H1 (cell line): ENCODE measurements around the gene CAPN1. TPM values are rescaled to one million over a fixed set of nuclear protein-coding genes. Genes with fewer than 3 reads are reported as not detected.

Experiments
- CTCF ChIA-PET: fragments of 300-600 bp; sonication (Branson Sonifier 250); formaldehyde crosslinking; loops from one replicate; lab custom pipeline; 2021; ENCODE audit not compliant: partially characterized antibody; lab: Charles Lee
- POLR2A ChIA-PET: fragments of 300-600 bp; sonication (Branson Sonifier 250); formaldehyde crosslinking; loops from one replicate; lab custom pipeline; 2021; ENCODE audit warnings: inconsistent platforms; ENCODE audit not compliant: partially characterized antibody; lab: Charles Lee
- DNase-seq, 2 experiments: peaks; one replicate each; pipeline versions ENCODE4 v3.0.0 to v3.0.0-alpha.2; 2010 to 2022; ENCODE audit warnings: low spot score in 2 of 2, low read depth in 1 of 2, mixed read lengths in 1 of 2
- FAIRE-seq: peaks from 2 replicates; lab custom pipeline; 2011; peaks lifted over from hg19 to GRCh38; lab: Jason Lieb, UNC
- H2AFZ ChIP-seq: 2 replicates; pipeline ENCODE4 v1.8.1; 2012; ENCODE audit warnings: low read length, inconsistent platforms
- H2AK5ac ChIP-seq: 2 replicates; pipeline ENCODE4 v1.6.1; 2013; ENCODE audit warnings: low read depth, low read length
- H2BK120ac ChIP-seq: replicated peaks from 2 replicates; pipeline ENCODE3; 2013; ENCODE audit warnings: low read depth, low read length, inconsistent platforms
- H2BK12ac ChIP-seq: 2 replicates; pipeline ENCODE4 v1.6.1; 2013; ENCODE audit warnings: low read depth, low read length
- H2BK15ac ChIP-seq: 2 replicates; pipeline ENCODE4 v1.6.1; 2013; ENCODE audit warnings: low read length
- H2BK20ac ChIP-seq: 2 replicates; pipeline ENCODE4 v1.6.1; 2013; ENCODE audit warnings: low read length
- H2BK5ac ChIP-seq: 2 replicates; pipeline ENCODE4 v1.6.1; 2013; ENCODE audit warnings: low read depth, low read length
- H3K14ac ChIP-seq: 2 replicates; pipeline ENCODE4 v1.6.1; 2013; ENCODE audit warnings: inconsistent platforms; ENCODE audit not compliant: insufficient read length
- H3K18ac ChIP-seq: 2 replicates; pipeline ENCODE4 v1.6.1; 2013; ENCODE audit warnings: low read length; ENCODE audit errors: extremely low read depth
- H3K23ac ChIP-seq: 2 replicates; pipeline ENCODE4 v1.6.1; 2013; ENCODE audit warnings: inconsistent platforms; ENCODE audit not compliant: insufficient read length
- H3K23me2 ChIP-seq: 2 replicates; pipeline ENCODE4 v1.6.1; 2013; ENCODE audit warnings: low read depth, low read length
- H3K27ac ChIP-seq: 2 replicates; pipeline ENCODE4 v1.6.1; 2011; ENCODE audit warnings: low read depth, low read length, inconsistent platforms
- H3K27me3 ChIP-seq, 4 experiments: replicated peaks in 1 of 4; 1 replicate in 1 of 4; 2 replicates in 3 of 4; pipeline versions ENCODE4 v1.6.1 to v1.8.1; 2011 to 2013; ENCODE audit warnings: low read length in 3 of 4, mild to moderate bottlenecking in 3 of 4, inconsistent platforms in 2 of 4, mixed read lengths in 2 of 4, moderate library complexity in 1 of 4; ENCODE audit not compliant: control insufficient read depth in 3 of 4, insufficient read depth in 3 of 4; ENCODE audit errors: extremely low read depth in 1 of 4
- H3K36me3 ChIP-seq, 4 experiments: 2 replicates each; pipeline versions ENCODE4 v1.6.1 to v1.8.1; 2011 to 2013; ENCODE audit warnings: mild to moderate bottlenecking in 4 of 4, low read length in 3 of 4, moderate library complexity in 2 of 4, control low read depth in 1 of 4, inconsistent platforms in 1 of 4; ENCODE audit not compliant: insufficient read depth in 4 of 4, control insufficient read depth in 2 of 4
- H3K4ac ChIP-seq: replicated peaks from 2 replicates; pipeline ENCODE3; 2013; ENCODE audit warnings: low read length, low read depth, mixed read lengths, inconsistent platforms; ENCODE audit not compliant: insufficient read length
- H3K4me1 ChIP-seq, 4 experiments: replicated peaks in 1 of 4; 1 replicate in 1 of 4; 2 replicates in 3 of 4; pipeline versions ENCODE4 v1.6.1 to v1.8.1; 2011 to 2013; ENCODE audit warnings: low read length in 3 of 4, inconsistent platforms in 2 of 4, mixed read lengths in 1 of 4; ENCODE audit not compliant: insufficient read depth in 4 of 4, control insufficient read depth in 3 of 4
- H3K4me2 ChIP-seq, 2 experiments: 2 replicates each; pipeline versions ENCODE4 v1.6.1 to v1.8.1; 2011 to 2013; ENCODE audit warnings: low read depth in 2 of 2, low read length in 2 of 2, control low read depth in 1 of 2, inconsistent platforms in 1 of 2, mild to moderate bottlenecking in 1 of 2; ENCODE audit not compliant: insufficient read depth in 1 of 2
- H3K4me3 ChIP-seq, 4 experiments: fragments of 200-600, 300-600 bp in 1 of 4; sonication (generic), shearing (Covaris generic), sonication (Bioruptor Twin) in 1 of 4; 2 replicates each; pipeline versions ENCODE4 v1.5.1 to v1.8.1; 2011 to 2016; ENCODE audit warnings: low read length in 4 of 4, low read depth in 3 of 4, control low read depth in 2 of 4, inconsistent platforms in 2 of 4, mild to moderate bottlenecking in 2 of 4, mixed read lengths in 1 of 4, moderate library complexity in 1 of 4; ENCODE audit not compliant: insufficient read depth in 2 of 4; ENCODE audit errors: extremely low read depth in 1 of 4
- H3K56ac ChIP-seq: replicated peaks from 2 replicates; pipeline ENCODE3; 2013; ENCODE audit warnings: low read depth, mild to moderate bottlenecking, mixed read lengths, low read length, inconsistent platforms; ENCODE audit not compliant: insufficient read length
- H3K79me1 ChIP-seq: 2 replicates; pipeline ENCODE4 v1.6.1; 2013; ENCODE audit warnings: low read depth, low read length, control low read depth
- H3K79me2 ChIP-seq, 2 experiments: 2 replicates each; pipeline versions ENCODE4 v1.6.1 to v1.8.1; 2012 to 2013; ENCODE audit warnings: low read length in 2 of 2, mild to moderate bottlenecking in 2 of 2, inconsistent platforms in 1 of 2; ENCODE audit not compliant: insufficient read depth in 2 of 2, control insufficient read depth in 1 of 2
- H3K9ac ChIP-seq, 4 experiments: replicated peaks in 1 of 4; 1 replicate in 1 of 4; 2 replicates in 3 of 4; pipeline versions ENCODE4 v1.6.1 to v1.8.1; 2011 to 2013; ENCODE audit warnings: low read depth in 3 of 4, low read length in 3 of 4, control low read depth in 2 of 4, mild to moderate bottlenecking in 2 of 4, moderate library complexity in 2 of 4, inconsistent platforms in 1 of 4; ENCODE audit errors: extremely low read depth in 1 of 4
- H3K9me3 ChIP-seq, 2 experiments: 2 replicates each; pipeline versions ENCODE4 v1.6.1 to v1.8.1; 2012 to 2013; ENCODE audit warnings: mild to moderate bottlenecking in 2 of 2, moderate library complexity in 2 of 2, control low read depth in 1 of 2, inconsistent platforms in 1 of 2, low read depth in 1 of 2, low read length in 1 of 2, mixed read lengths in 1 of 2; ENCODE audit not compliant: insufficient read depth in 2 of 2
- H4K20me1 ChIP-seq, 2 experiments: replicated peaks in 1 of 2; 2 replicates each; pipeline versions ENCODE3 to v1.8.1; 2011 to 2013; ENCODE audit warnings: inconsistent platforms in 2 of 2, low read length in 2 of 2, mild to moderate bottlenecking in 1 of 2; ENCODE audit not compliant: insufficient read depth in 2 of 2, control insufficient read depth in 1 of 2
- H4K5ac ChIP-seq: 2 replicates; pipeline ENCODE4 v1.6.1; 2013; ENCODE audit warnings: low read length, low read depth, mixed read lengths, inconsistent platforms; ENCODE audit not compliant: insufficient read length
- H4K8ac ChIP-seq: 2 replicates; pipeline ENCODE4 v1.8.0; 2013; ENCODE audit warnings: mild to moderate bottlenecking, moderate library complexity, low read length, inconsistent platforms; ENCODE audit not compliant: insufficient read depth; ENCODE audit errors: extremely low read depth
- H4K91ac ChIP-seq: replicated peaks from 2 replicates; pipeline ENCODE3; 2013; ENCODE audit warnings: low read length, mixed read lengths, inconsistent platforms; ENCODE audit not compliant: insufficient read length
- CBX8 ChIP-seq: fragments of 300-800, 300-1000 bp; sonication (generic); IDR thresholded peaks from 2 replicates; pipeline ENCODE4 v1.7.1; 2016; ENCODE audit warnings: low read depth, low read length, borderline replicate concordance
- CREB1 ChIP-seq: IDR thresholded peaks from 2 replicates; pipeline ENCODE4 v1.6.1; 2012; ENCODE audit warnings: inconsistent platforms
- E2F6 ChIP-seq: IDR thresholded peaks from 2 replicates; pipeline ENCODE4 v1.6.1; 2012; ENCODE audit warnings: inconsistent platforms
- EP300 ChIP-seq, 2 experiments: IDR thresholded peaks; 1 replicate in 1 of 2; 2 replicates in 1 of 2; pipeline ENCODE4 v1.6.1; 2011 to 2012; ENCODE audit warnings: low read depth in 2 of 2, low read length in 2 of 2, mild to moderate bottlenecking in 2 of 2, borderline replicate concordance in 1 of 2, inconsistent platforms in 1 of 2, moderate library complexity in 1 of 2
- EZH2 ChIP-seq: fragments of 200-600 bp; sonication (generic); IDR thresholded peaks from 2 replicates; pipeline ENCODE4 v1.7.1; 2012; ENCODE audit warnings: low read depth, mild to moderate bottlenecking, moderate library complexity, low read length, inconsistent platforms; ENCODE audit not compliant: severe bottlenecking
- FOSL1 ChIP-seq: IDR thresholded peaks from 2 replicates; pipeline ENCODE4 v1.6.1; 2011; ENCODE audit warnings: mild to moderate bottlenecking, low read depth, low read length, moderate library complexity; ENCODE audit not compliant: insufficient read depth
- GTF2F1 ChIP-seq: IDR thresholded peaks from 2 replicates; pipeline ENCODE4 v1.6.1; 2012; ENCODE audit warnings: low read depth, low read length, improper control_type of control experiment, borderline replicate concordance
- POLR2A ChIP-seq, 2 experiments: IDR thresholded peaks; 1 replicate in 1 of 2; 2 replicates in 1 of 2; pipeline ENCODE4 v1.6.1; 2011; ENCODE audit warnings: low read depth in 2 of 2, low read length in 2 of 2, mild to moderate bottlenecking in 2 of 2; ENCODE audit errors: control extremely low read depth in 1 of 2
- RBBP5 ChIP-seq: IDR thresholded peaks from 2 replicates; pipeline ENCODE4 v1.7.1; 2012; ENCODE audit warnings: low read depth, mild to moderate bottlenecking, inconsistent platforms, low read length, moderate library complexity, borderline replicate concordance
- SRF ChIP-seq: IDR thresholded peaks from 2 replicates; pipeline ENCODE4 v1.6.1; 2011; ENCODE audit warnings: mild to moderate bottlenecking, low read depth, low read length, moderate library complexity
- SUZ12 ChIP-seq: fragments of 200-600 bp; sonication (generic); IDR thresholded peaks from 2 replicates; pipeline ENCODE4 v1.6.1; 2012; ENCODE audit warnings: mild to moderate bottlenecking, inconsistent platforms, low read length, moderate library complexity, mixed read lengths
- TBP ChIP-seq: IDR thresholded peaks from 2 replicates; pipeline ENCODE4 v1.6.1; 2011; ENCODE audit warnings: low read depth, low read length, improper control_type of control experiment
- TCF12 ChIP-seq: IDR thresholded peaks from 2 replicates; pipeline ENCODE4 v1.6.1; 2011; ENCODE audit warnings: low read depth, mild to moderate bottlenecking, low read length
- WGBS, 2 experiments: shearing (Covaris generic) in 1 of 2; methylation state at CpG; one replicate each; pipeline versions ENCODE4 v1.1.6 to v1.1.7; 2013 to 2015; ENCODE audit warnings: low lambda C conversion rate in 2 of 2, mixed read lengths in 2 of 2, inconsistent platforms in 1 of 2, low coverage in 1 of 2, missing lambda C conversion rate in 1 of 2; ENCODE audit not compliant: insufficient replicate concordance in 2 of 2, insufficient coverage in 1 of 2, insufficient read length in 1 of 2; ENCODE audit errors: extremely low coverage in 1 of 2, missing lambda C conversion rate in 1 of 2; 5-methylcytosine and 5-hydroxymethylcytosine counted together
- polyA plus RNA-seq, 7 experiments: library from polyadenylated mRNA; depleted of rRNA in 3 of 7; stranded (reverse) in 5 of 7; unstranded in 2 of 7; fragments of >200 nt in 5 of 7; fragments of 200-250 nt in 2 of 7; gene quantifications; 1 replicate in 5 of 7; 2 replicates in 1 of 7; 4 replicates in 1 of 7; pipeline versions ENCODE4 v1.2.1 to v1.2.3, GENCODE V29; 2011 to 2013; ENCODE audit warnings: missing spikeins in 2 of 7, mixed read lengths in 2 of 7
- total RNA-seq: library from RNA; stranded (reverse); fragmentation: NEBNext Ultra II Directional; extraction: Animal tissue kit (Norgen Biotek cat#: 25700); gene quantifications from 2 replicates; pipeline ENCODE4 v1.2.1, GENCODE V29; 2021

CAPN1 gene
- total and polyA plus RNA-seq, 2 of the 8 experiments (the other 6 are each of a cell fraction or from before 2014, with no cell fraction given), result 194 to 233 TPM

DNA sequence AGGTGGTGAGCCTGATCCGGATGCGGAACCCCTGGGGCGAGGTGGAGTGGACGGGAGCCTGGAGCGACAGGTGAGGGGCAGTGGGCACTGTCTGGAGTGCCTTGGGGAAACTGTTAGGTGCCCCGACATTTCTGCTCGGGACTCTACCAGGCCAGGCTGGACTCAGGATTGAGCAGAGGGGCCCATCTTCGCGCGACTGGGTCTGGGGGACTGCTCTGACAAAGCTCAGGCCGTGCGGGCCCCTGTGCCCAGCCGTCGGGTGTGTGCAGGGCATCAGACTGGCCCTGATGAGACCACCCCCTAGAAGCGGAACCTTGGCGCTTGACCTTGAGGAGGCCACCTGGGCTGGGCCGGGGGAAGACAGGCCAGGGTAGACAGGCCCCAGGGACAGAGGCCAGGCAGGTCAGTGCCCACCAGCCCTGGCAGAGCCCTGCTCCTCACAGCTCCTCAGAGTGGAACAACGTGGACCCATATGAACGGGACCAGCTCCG, 6.3 kb downstream of the CAPN1 start:
- no peak overlapping the region for H2BK5ac ChIP-seq
- no peak overlapping the region for H2AFZ ChIP-seq
- H3K9ac ChIP-seq, result no peak overlapping the region
- H3K9me3 ChIP-seq, result no peaks in the 10 kb centered on the region
- H3K23me2 ChIP-seq, result peaks cover 3% of the 10 kb centered on the region
- H4K5ac ChIP-seq, result no peak overlapping the region
- H2BK12ac ChIP-seq, result no peak overlapping the region
- H3K4me1 ChIP-seq, result peaks cover 7 to 34% (median 23%) of the 10 kb centered on the region in 4 experiments
- ChIA-PET CTCF (interaction anchor here (0.7 to 2.6 kb wide), 4 partner anchors 9 to 155 kb away, joined by 3 to 6 read pairs (median 4); partner anchors contain the start of gene CDC42EP2), POLR2A (interaction anchor here (0.6 to 1.5 kb wide), 7 partner anchors 10 to 29 kb away, joined by 3 to 7 read pairs (median 3); no protein-coding TSS in a partner anchor)
- peaks cover 0 to 6% of the 10 kb centered on the region in 2 experiments; a peak in 2 of 4 replicates for H3K79me2 ChIP-seq
- H3K27me3 ChIP-seq, result no peaks in the 10 kb centered on the region
- H3K18ac ChIP-seq, result no peak overlapping the region
- no peak overlapping the region for H2AK5ac ChIP-seq
- no peak overlapping the region for H3K4ac ChIP-seq
- H4K91ac ChIP-seq, result no peak overlapping the region
- H2BK120ac ChIP-seq, result no peak overlapping the region
- no peak overlapping the region for H3K23ac ChIP-seq
- H3K14ac ChIP-seq, result no peak overlapping the region
- no peak overlapping the region for H3K4me2 ChIP-seq
- H3K36me3 ChIP-seq, result peaks cover 19 to 69% (median 38%) of the 10 kb centered on the region in 4 experiments
- no peak overlapping the region for H3K27ac ChIP-seq
- H3K56ac ChIP-seq, result no peak overlapping the region
- H4K8ac ChIP-seq, result no peak overlapping the region
- H4K20me1 ChIP-seq, result peaks cover 2 to 5% of the 10 kb centered on the region in 2 experiments
- no peak for FAIRE-seq
- H3K4me3 ChIP-seq, result no peak overlapping the region
- no peak overlapping the region for H2BK20ac ChIP-seq
- no peak for DNase-seq
- H2BK15ac ChIP-seq, result no peak overlapping the region
- WGBS, 2 experiments, result 92% methylated on average over 20 of the region's 20 CpGs; no CpG with 5 or more reads in 1 of the 2 experiments
- peaks cover 12% of the 10 kb centered on the region; the same call in 1 of the 2 replicates for H3K79me1 ChIP-seq
- TF ChIP-seq EP300 (IDR thresholded peaks at IDR 0.05; ENCODE audit: borderline replicate concordance in 1 of 2, low read depth in 2 of 2, low read length in 2 of 2), result no peak
- no peak for TF ChIP-seq EZH2
- no peak for TF ChIP-seq RBBP5
- no peak for TF ChIP-seq CREB1
- TF ChIP-seq E2F6, result no peak
- TF ChIP-seq CBX8, result no peak
- TF ChIP-seq FOSL1, result no peak
- no peak for TF ChIP-seq TCF12
- no peak for TF ChIP-seq SUZ12
- TF ChIP-seq GTF2F1, result no peak
- TF ChIP-seq TBP, result no peak
- TF ChIP-seq SRF, result no peak
- TF ChIP-seq POLR2A (IDR thresholded peaks at IDR 0.05; ENCODE audit: control extremely low read depth in 1 of 2, low read depth in 2 of 2, low read length in 2 of 2), result no peak
